Naive B cell (primary cell): Measurements from ENCODE around the gene SNU13. TPM values are rescaled to one million over a fixed set of nuclear protein-coding genes. Genes with fewer than 3 reads are reported as not detected.
A peak's percentile ranks its signal among the peaks of the same experiment; 100 is the strongest.
"Not testable (repeated sequence)": the region's sequence is repeated elsewhere in the genome, so short reads cannot be mapped to it uniquely, and the experiment has no call there.

Experiments
- ATAC-seq, 2 donors: fragments of 150-1000 bp; cut with Tn5 transposase; 2 replicates each; pipeline ENCODE4 v1.10.0; 2021; ENCODE audit warnings: low read depth in 2 of 2, mild to moderate bottlenecking in 2 of 2, moderate library complexity in 2 of 2
- DNase-seq: peaks from one replicate; pipeline ENCODE4 v3.0.0; 2022
- H3K27ac Mint-ChIP-seq, 6 donors: one replicate each; pipeline ENCODE4 v1.8.0; 2020 to 2022; ENCODE audit warnings: mild to moderate bottlenecking in 6 of 6, mixed read lengths in 6 of 6, moderate library complexity in 5 of 6, inconsistent platforms in 2 of 6
- H3K27me3 Mint-ChIP-seq, 3 donors: one replicate each; pipeline ENCODE4 v1.8.0; 2021 to 2022; ENCODE audit warnings: mixed read lengths in 3 of 3, mild to moderate bottlenecking in 1 of 3
- H3K36me3 Mint-ChIP-seq, 2 donors: one replicate each; pipeline ENCODE4 v1.8.0; 2020 to 2022; ENCODE audit warnings: mixed read lengths in 2 of 2, inconsistent platforms in 1 of 2, mild to moderate bottlenecking in 1 of 2
- H3K4me1 Mint-ChIP-seq, 3 donors: one replicate each; pipeline ENCODE4 v1.8.0; 2020 to 2022; ENCODE audit warnings: mixed read lengths in 3 of 3, inconsistent platforms in 1 of 3, mild to moderate bottlenecking in 1 of 3, moderate library complexity in 1 of 3
- H3K4me3 Mint-ChIP-seq, 8 donors: one replicate each; pipeline ENCODE4 v1.8.0; 2020 to 2022; ENCODE audit warnings: mild to moderate bottlenecking in 8 of 8, mixed read lengths in 8 of 8, moderate library complexity in 8 of 8, inconsistent platforms in 2 of 8
- H3K9me3 Mint-ChIP-seq, 7 donors: one replicate each; pipeline ENCODE4 v1.8.0; 2020 to 2022; ENCODE audit warnings: mixed read lengths in 7 of 7, mild to moderate bottlenecking in 5 of 7, inconsistent platforms in 2 of 7, moderate library complexity in 1 of 7
- polyA plus RNA-seq, 6 donors: library from polyadenylated mRNA; unstranded; fragments of 300-500 nt; fragmentation: Illumina TruSeq; gene quantifications; one replicate each; pipeline ENCODE4 v1.2.3, GENCODE V29; 2021; ENCODE audit warnings: low read depth in 6 of 6

The SNU13 gene
- polyA plus RNA-seq, 6 donors from 2014 or later, result 264 to 311 (median 271) TPM

GRCh38 chr22:41672096-41672495 is 16.6 kb downstream of the SNU13 start:
- not testable (repeated sequence) for ATAC-seq, H3K27me3 Mint-ChIP-seq, H3K4me3 Mint-ChIP-seq, H3K9me3 Mint-ChIP-seq, DNase-seq
- Mint-ChIP-seq H3K27ac (peak overlapping the region in 2 of 6 donors; percentile 27 to 73), H3K4me1 (peaks cover 10 to 18% (median 11%) of the 10 kb centered on the region in 3 donors), H3K36me3 (peaks cover 0 to 13% of the 10 kb centered on the region in 2 donors)

DNA sequence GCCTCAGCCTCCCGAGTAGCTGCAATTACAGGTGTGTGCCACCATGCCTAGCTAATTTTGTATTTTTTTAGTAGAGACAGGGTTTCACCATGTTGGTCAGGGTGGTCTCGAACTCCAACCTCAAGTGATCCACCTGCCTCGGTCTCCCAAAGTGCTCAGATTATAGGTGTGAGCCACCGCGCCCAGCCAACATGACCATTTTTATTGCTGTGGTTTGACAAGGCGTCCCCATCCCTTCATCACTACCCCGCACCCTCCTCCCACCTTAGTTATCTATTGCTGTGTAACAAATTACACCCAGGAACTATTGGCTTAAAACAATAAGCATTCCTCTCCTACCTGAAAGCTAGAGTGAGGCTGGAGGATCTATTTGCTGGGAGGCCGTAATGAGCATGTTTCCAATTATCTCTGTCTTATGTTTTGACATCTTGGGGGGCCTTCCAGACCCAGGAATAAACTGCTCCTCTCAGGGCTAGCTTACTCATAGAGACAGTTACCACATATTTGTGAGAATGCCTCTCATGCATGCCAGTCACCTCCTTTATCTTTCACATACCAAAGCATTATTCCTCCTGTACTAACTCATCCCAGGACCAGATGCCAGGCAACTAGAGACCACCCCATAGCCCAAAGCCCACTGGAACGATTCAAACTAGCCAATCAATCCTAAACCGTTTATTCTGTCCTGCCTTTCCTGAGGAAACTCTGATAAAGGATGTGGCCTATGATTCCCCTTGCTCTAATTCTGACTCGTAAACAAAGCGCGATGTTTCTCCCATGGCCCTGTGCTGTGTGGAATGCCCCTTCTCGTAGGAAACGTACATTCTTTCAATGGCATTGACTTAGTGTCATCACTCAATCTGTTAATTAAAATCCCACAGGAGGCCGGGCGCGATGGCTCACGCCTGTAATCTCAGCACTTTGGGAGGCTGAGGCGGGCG is 19.4 kb downstream of the SNU13 start:
- ATAC-seq (no peak), DNase-seq (no peak)
- Mint-ChIP-seq H3K4me3 (peak overlapping the region in 2 of 8 donors; percentile 69 to 72), H3K27ac (peak overlapping the region in 4 of 6 donors; percentile 26 to 78 (median 50)), H3K4me1 (peaks cover 3 to 20% (median 7%) of the 10 kb centered on the region in 3 donors), H3K36me3 (peaks cover 0 to 3% of the 10 kb centered on the region in 2 donors), H3K27me3 (no peaks in the 10 kb centered on the region), H3K9me3 (no peaks in the 10 kb centered on the region)

DNA sequence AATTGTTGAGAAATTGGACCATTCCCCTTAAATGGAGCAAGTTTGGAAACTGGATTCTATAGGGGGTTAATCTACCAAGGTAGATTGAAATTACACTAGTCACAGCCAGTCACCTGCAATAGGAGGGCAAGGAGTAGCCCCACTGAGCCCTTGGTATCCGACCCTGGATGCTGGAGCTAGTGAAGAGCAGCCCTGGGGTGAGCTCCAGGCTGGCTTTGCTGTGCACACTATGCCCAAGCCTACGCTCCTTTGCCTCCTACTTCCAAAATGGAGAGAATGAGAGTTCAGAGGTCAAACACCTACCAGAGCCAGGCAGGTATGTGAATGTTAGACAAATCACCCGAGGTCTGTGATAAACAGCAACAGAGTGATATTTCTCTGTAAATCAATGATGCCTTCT is 23.7 kb downstream of the SNU13 start:
- DNase-seq (no peak), ATAC-seq (no peak)
- Mint-ChIP-seq H3K36me3 (peaks cover 20 to 27% of the 10 kb centered on the region in 2 donors), H3K9me3 (no peaks in the 10 kb centered on the region), H3K27ac (peak overlapping the region in 4 of 6 donors; percentile 38 to 89 (median 64)), H3K4me1 (peaks cover 0 to 15% (median 8%) of the 10 kb centered on the region in 3 donors), H3K4me3 (no peak overlapping the region), H3K27me3 (no peaks in the 10 kb centered on the region)

DNA sequence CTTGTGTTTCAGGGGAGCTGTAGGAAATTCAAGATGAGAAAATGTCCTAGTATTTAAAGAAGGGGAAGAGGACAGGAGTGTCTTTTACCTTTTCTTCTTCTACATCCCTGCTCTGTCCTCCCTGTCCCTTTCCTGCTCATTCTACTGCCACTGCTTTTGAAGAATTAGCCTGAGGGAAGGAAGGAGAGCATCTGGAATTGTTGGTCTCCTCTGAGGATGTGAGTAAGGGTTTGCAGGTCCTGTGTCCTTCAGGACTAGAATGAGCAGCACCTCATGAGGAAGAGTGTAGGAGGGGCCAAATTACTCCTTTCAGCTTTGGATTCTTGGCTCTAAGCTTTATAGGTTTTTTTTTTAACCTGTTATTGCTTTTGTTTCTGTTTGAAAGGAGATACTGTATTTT is 24.2 kb downstream of the SNU13 start:
- no peak overlapping the region for H3K4me3 Mint-ChIP-seq
- H3K27ac Mint-ChIP-seq, result peak overlapping the region in 5 of 6 donors; percentile 29 to 89 (median 68)
- ATAC-seq (no peak), DNase-seq (no peak)
- no peaks in the 10 kb centered on the region for H3K9me3 Mint-ChIP-seq
- H3K36me3 Mint-ChIP-seq, result peaks cover 21 to 27% of the 10 kb centered on the region in 2 donors
- H3K27me3 Mint-ChIP-seq, result no peaks in the 10 kb centered on the region
- H3K4me1 Mint-ChIP-seq, result peaks cover 0 to 15% (median 8%) of the 10 kb centered on the region in 3 donors

DNA sequence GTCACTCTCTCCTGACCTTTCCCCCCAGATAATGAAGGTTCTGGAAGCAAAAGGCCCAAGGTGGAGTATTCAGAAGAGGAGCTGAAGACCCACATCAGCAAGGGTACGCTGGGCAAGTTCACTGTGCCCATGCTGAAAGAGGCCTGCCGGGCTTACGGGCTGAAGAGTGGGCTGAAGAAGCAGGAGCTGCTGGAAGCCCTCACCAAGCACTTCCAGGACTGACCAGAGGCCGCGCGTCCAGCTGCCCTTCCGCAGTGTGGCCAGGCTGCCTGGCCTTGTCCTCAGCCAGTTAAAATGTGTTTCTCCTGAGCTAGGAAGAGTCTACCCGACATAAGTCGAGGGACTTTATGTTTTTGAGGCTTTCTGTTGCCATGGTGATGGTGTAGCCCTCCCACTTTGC is 25.1 kb downstream of the SNU13 start:
- not testable (repeated sequence) for ATAC-seq, H3K27me3 Mint-ChIP-seq, H3K9me3 Mint-ChIP-seq, H3K4me3 Mint-ChIP-seq, DNase-seq
- Mint-ChIP-seq H3K27ac (peak overlapping the region in 4 of 6 donors; percentile 17 to 68 (median 38)), H3K4me1 (peaks cover 0 to 15% (median 8%) of the 10 kb centered on the region in 3 donors), H3K36me3 (peaks cover 21 to 27% of the 10 kb centered on the region in 2 donors)

DNA sequence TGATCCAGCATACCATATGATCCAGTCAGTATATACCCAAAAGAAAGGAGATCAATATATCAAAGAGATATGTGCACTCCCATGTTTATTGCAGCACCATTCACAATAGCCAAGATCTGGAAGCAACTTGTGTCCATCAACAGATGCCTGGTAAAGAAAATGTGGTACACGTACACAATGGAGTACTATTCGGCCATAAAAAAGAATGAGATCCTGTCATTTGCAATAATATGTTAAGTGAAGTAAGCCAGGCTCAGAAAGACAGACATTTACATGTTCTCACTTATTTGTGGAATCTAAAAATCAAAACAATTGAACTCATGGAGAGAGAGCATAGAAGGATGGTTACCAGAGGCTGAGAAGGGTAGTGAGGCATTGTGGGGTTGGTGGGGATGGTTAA is 27.0 kb downstream of the SNU13 start:
- Mint-ChIP-seq H3K4me1 (peaks cover 0 to 10% (median 5%) of the 10 kb centered on the region in 3 donors), H3K36me3 (peaks cover 21 to 27% of the 10 kb centered on the region in 2 donors), H3K27ac (peak overlapping the region in 3 of 6 donors; percentile 33 to 75 (median 57)), H3K4me3 (no peak overlapping the region), H3K9me3 (no peaks in the 10 kb centered on the region), H3K27me3 (no peaks in the 10 kb centered on the region)
- no peak for DNase-seq
- ATAC-seq, result no peak

DNA sequence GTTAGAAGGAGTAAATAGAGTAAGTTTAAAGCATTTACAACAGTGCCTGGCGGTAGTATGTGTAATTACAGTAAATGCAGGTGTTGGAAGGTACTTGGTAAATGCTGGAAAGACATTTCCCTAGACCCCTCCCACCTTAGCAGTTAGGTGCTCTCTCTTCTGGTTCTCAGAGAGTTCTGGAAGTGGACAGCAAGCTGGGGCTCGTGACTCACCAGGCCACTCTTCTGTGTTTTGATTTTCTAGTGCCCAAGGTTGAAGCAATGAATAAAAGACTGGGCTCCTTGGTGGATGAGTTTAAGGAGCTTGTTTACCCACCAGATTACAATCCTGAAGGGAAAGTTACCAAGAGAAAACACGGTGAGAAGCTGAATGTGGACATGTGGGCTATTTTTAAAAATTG is 27.6 kb downstream of the SNU13 start:
- peaks cover 0 to 7% (median 5%) of the 10 kb centered on the region in 3 donors for H3K4me1 Mint-ChIP-seq
- H3K27me3 Mint-ChIP-seq, result no peaks in the 10 kb centered on the region
- no peaks in the 10 kb centered on the region for H3K9me3 Mint-ChIP-seq
- H3K36me3 Mint-ChIP-seq, result peaks cover 21 to 27% of the 10 kb centered on the region in 2 donors
- ATAC-seq, result no peak
- no peak overlapping the region for H3K4me3 Mint-ChIP-seq
- H3K27ac Mint-ChIP-seq, result peak overlapping the region in 4 of 6 donors; percentile 5 to 75 (median 54)
- no peak for DNase-seq

DNA sequence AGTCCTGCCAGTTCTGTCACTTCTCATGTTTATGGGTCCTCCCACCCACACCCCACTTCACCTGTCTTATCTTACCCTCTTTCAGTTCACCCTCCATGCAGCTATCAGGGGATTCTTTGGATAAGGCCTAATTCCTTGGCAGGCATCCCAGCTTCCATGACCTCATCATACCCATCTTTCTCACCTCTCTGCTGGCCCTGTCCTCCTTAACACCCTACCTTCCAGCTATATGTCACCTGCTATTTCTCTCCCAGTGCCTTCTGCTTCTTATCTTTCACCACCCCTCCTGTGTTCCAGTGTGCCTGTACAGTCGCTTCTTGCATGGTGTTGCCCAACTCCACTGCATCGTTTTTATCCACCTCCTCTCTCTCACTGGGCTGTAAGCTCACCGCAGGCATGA is 28.3 kb downstream of the SNU13 start:
- H3K27ac Mint-ChIP-seq, result peak overlapping the region in 5 of 6 donors; percentile 18 to 78 (median 75)
- H3K27me3 Mint-ChIP-seq, result no peaks in the 10 kb centered on the region
- no peaks in the 10 kb centered on the region for H3K9me3 Mint-ChIP-seq

DNA sequence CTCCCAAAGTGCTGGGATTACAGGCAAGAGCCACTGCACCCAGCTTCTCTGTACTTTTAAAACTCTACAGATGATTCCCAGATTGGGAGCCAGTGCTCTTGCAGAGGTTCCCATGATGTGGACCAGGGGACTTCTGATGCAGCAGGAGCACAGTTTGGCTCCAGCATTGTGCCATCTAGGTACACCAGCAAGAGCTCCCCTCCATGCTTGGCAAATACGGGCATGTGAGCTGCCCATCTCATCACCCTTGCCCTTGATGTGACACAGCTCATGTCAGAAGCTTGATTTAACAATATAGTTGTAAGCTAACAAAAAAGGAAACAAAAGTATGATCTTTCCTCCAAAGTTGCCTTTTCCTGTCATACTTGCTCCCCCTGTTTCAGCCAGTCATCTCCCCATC is 28.7 kb downstream of the SNU13 start:
- Mint-ChIP-seq H3K9me3 (no peaks in the 10 kb centered on the region), H3K27me3 (no peaks in the 10 kb centered on the region), H3K4me3 (no peak overlapping the region), H3K27ac (peak overlapping the region in 3 of 6 donors; percentile 18 to 75 (median 42)), H3K4me1 (peaks cover 0 to 5% (median under 1%) of the 10 kb centered on the region in 3 donors), H3K36me3 (peaks cover 21 to 27% of the 10 kb centered on the region in 2 donors)
- DNase-seq (no peak), ATAC-seq (no peak)

More for the DNA sequence above, 28.3 kb downstream of the SNU13 start:
- DNase-seq (no peak), ATAC-seq (no peak)
- Mint-ChIP-seq H3K4me3 (peak overlapping the region in 1 of 8 donors; percentile 17), H3K4me1 (peaks cover 0 to 5% (median 5%) of the 10 kb centered on the region in 3 donors), H3K36me3 (peaks cover 21 to 27% of the 10 kb centered on the region in 2 donors)

DNA sequence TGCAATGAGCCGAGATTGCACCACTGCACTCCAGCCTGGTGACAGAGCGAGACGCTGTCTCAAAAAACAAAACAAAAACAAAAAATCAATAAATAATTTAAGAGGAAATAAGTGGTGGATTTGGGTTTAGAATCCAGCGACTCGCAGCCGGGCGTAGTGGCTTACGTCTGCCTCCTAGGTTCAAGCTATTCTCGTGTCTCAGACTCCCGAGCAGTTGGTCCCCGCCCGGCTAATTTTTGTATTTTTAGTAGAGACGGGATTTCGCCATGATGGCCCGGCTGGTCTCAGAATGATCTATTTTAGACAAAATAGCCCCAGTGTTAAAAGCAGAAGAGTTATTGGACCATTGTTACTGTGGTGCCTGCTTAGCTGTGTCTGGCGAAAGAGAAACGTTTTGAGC is 29.8 kb downstream of the SNU13 start:
- Mint-ChIP-seq H3K27ac (peak overlapping the region in 1 of 6 donors; percentile 42), H3K9me3 (no peaks in the 10 kb centered on the region), H3K36me3 (peaks cover 21 to 25% of the 10 kb centered on the region in 2 donors), H3K4me1 (peaks cover 0 to 5% (median 0%) of the 10 kb centered on the region in 3 donors), H3K27me3 (no peaks in the 10 kb centered on the region), H3K4me3 (no peak overlapping the region)
- ATAC-seq (no peak), DNase-seq (no peak)

GRCh38 chr22:41657709-41658108 is 31.0 kb downstream of the SNU13 start:
- H3K4me1 Mint-ChIP-seq, result peaks cover 0 to 9% (median 0%) of the 10 kb centered on the region in 3 donors
- ATAC-seq (no peak), DNase-seq (no peak)
- peak overlapping the region in 1 of 8 donors; percentile 16 for H3K4me3 Mint-ChIP-seq
- H3K36me3 Mint-ChIP-seq, result peaks cover 17 to 21% of the 10 kb centered on the region in 2 donors
- H3K9me3 Mint-ChIP-seq, result no peaks in the 10 kb centered on the region
- no peak overlapping the region for H3K27ac Mint-ChIP-seq
- no peaks in the 10 kb centered on the region for H3K27me3 Mint-ChIP-seq

DNA sequence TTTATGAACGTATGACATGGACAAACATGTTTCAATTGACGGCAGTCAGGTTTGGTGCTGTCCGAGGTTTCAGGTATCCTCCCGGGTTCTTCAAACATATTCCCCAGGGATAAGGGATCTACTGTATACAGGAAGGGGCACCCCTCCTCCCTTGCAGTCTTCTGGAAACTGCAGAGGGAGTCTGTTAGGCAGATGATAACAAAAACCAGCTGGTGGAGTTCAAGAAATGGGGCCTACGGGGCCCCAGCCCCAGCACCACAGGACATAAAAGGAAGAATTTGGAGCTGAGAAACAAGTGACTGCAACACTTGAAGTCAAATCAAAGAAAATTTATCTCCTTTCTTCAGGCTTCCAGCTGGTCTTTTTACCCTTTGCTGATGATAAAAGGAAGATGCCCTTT is 32.1 kb downstream of the SNU13 start:
- no peaks in the 10 kb centered on the region for H3K27me3 Mint-ChIP-seq

GRCh38 chr22:41654322-41654721 is 34.3 kb downstream of the SNU13 start:
- H3K27ac Mint-ChIP-seq, result peak overlapping the region in 1 of 6 donors; percentile 42
- DNase-seq (no peak), ATAC-seq (no peak)
- no peaks in the 10 kb centered on the region for H3K27me3 Mint-ChIP-seq
- H3K4me1 Mint-ChIP-seq, result peaks cover 0 to 4% (median 0%) of the 10 kb centered on the region in 3 donors
- peaks cover 6% of the 10 kb centered on the region in 2 donors for H3K36me3 Mint-ChIP-seq
- no peak overlapping the region for H3K4me3 Mint-ChIP-seq
- no peaks in the 10 kb centered on the region for H3K9me3 Mint-ChIP-seq

More for the DNA sequence above, 32.1 kb downstream of the SNU13 start:
- Mint-ChIP-seq H3K27ac (no peak overlapping the region), H3K9me3 (no peaks in the 10 kb centered on the region), H3K4me1 (peaks cover 0 to 9% (median 0%) of the 10 kb centered on the region in 3 donors), H3K4me3 (no peak overlapping the region), H3K36me3 (peaks cover 12 to 16% of the 10 kb centered on the region in 2 donors)
- DNase-seq (no peak), ATAC-seq (no peak)
